ENCODE results near the gene ITIH5. TPM values are rescaled to one million over a fixed set of nuclear protein-coding genes. Genes with fewer than 3 reads are reported as not detected.

Gene ITIH5
- total RNA-seq, 1 experiment from 2014 or later: not detected

GRCh38 chr10:7551289-7551688 lies 115.5 kb downstream of the ITIH5 start:
- no peak for DNase-seq (ENCODE audit: low spot score)

GRCh38 chr10:7550013-7550412 lies 116.8 kb downstream of the ITIH5 start:
- DNase-seq (ENCODE audit: low spot score): no peak

GRCh38 chr10:7547829-7548228 lies 118.9 kb downstream of the ITIH5 start:
- no peak for DNase-seq (ENCODE audit: low spot score)

- no peak for DNase-seq (ENCODE audit: low spot score)
These were observed 119.6 kb downstream of the ITIH5 start for GRCh38 chr10:7547206-7547605.

GRCh38 chr10:7546385-7546967 lies 120.3 kb downstream of the ITIH5 start:
- no peak for DNase-seq (ENCODE audit: low spot score)

- DNase-seq (ENCODE audit: low spot score): no peak
These were observed 121.0 kb downstream of the ITIH5 start for GRCh38 chr10:7545792-7546191.

- no peak for DNase-seq (ENCODE audit: low spot score)
These were observed 121.5 kb downstream of the ITIH5 start for GRCh38 chr10:7545261-7545660.

- DNase-seq (ENCODE audit: low spot score): no peak
These were observed 122.6 kb downstream of the ITIH5 start for GRCh38 chr10:7544203-7544602.

GRCh38 chr10:7542189-7542914 lies 124.4 kb downstream of the ITIH5 start:
- no peak for DNase-seq (ENCODE audit: low spot score)

GRCh38 chr10:7541137-7542087 lies 125.4 kb downstream of the ITIH5 start:
- DNase-seq (ENCODE audit: low spot score): no peak

- no peak for DNase-seq (ENCODE audit: low spot score)
These were observed 127.7 kb downstream of the ITIH5 start for GRCh38 chr10:7538970-7539654.

GRCh38 chr10:7537126-7537525 lies 129.6 kb downstream of the ITIH5 start:
- DNase-seq (ENCODE audit: low spot score): no peak

- no peak for DNase-seq (ENCODE audit: low spot score)
These were observed 132.3 kb downstream of the ITIH5 start for GRCh38 chr10:7534480-7534852.

- no peak for DNase-seq (ENCODE audit: low spot score)
These were observed 132.9 kb downstream of the ITIH5 start for GRCh38 chr10:7533657-7534479.

GRCh38 chr10:7532723-7533498 lies 133.9 kb downstream of the ITIH5 start:
- DNase-seq (ENCODE audit: low spot score): no peak

- peak; percentile 38 for DNase-seq (ENCODE audit: low spot score)
These were observed 137.1 kb downstream of the ITIH5 start for GRCh38 chr10:7529638-7530037.

- no peak for DNase-seq (ENCODE audit: low spot score)
These were observed 139.3 kb downstream of the ITIH5 start for GRCh38 chr10:7527468-7527867.

GRCh38 chr10:7526017-7526400 lies 140.8 kb downstream of the ITIH5 start:
- DNase-seq (ENCODE audit: low spot score): no peak

GRCh38 chr10:7525314-7526016 lies 141.3 kb downstream of the ITIH5 start:
- peak; percentile 78 for DNase-seq (ENCODE audit: low spot score)
